BE2C (cell line): ENCODE results near the gene ATF4.
A peak's percentile ranks its signal among the peaks of the same experiment; 100 is the strongest.

ENCODE experiments used
- DNase-seq: peaks from one replicate; pipeline ENCODE4 v3.0.0-alpha.2; 2020
- H3K27me3 ChIP-seq: fragments of 250-450 bp; sonication (Bioruptor Pico); 2 replicates; pipeline ENCODE4 v1.5.1; 2020; ENCODE audit warnings: mild to moderate bottlenecking
- H3K36me3 ChIP-seq: fragments of 250-450 bp; sonication (Bioruptor Pico); 2 replicates; pipeline ENCODE4 v1.5.1; 2020; ENCODE audit warnings: mild to moderate bottlenecking
- H3K4me1 ChIP-seq: fragments of 250-450 bp; sonication (Bioruptor Pico); 2 replicates; pipeline ENCODE4 v1.5.1; 2020
- H3K4me3 ChIP-seq: 2 replicates; pipeline ENCODE4 v1.5.1; 2011; ENCODE audit warnings: low read depth, low read length
- H3K9me3 ChIP-seq: fragments of 250-450 bp; sonication (Bioruptor Pico); 2 replicates; pipeline ENCODE4 v1.5.1; 2020
- TF ChIP-seq, protein P1 (sequence below): IDR thresholded peaks from 2 replicates; pipeline ENCODE4 v1.5.1; 2012; ENCODE audit warnings: mild to moderate bottlenecking, low read depth, low read length

ATF4 gene

GRCh38 chr22:39498802-39499201, 21.6 kb upstream of the ATF4 start:
- TF ChIP-seq, protein P1, sequence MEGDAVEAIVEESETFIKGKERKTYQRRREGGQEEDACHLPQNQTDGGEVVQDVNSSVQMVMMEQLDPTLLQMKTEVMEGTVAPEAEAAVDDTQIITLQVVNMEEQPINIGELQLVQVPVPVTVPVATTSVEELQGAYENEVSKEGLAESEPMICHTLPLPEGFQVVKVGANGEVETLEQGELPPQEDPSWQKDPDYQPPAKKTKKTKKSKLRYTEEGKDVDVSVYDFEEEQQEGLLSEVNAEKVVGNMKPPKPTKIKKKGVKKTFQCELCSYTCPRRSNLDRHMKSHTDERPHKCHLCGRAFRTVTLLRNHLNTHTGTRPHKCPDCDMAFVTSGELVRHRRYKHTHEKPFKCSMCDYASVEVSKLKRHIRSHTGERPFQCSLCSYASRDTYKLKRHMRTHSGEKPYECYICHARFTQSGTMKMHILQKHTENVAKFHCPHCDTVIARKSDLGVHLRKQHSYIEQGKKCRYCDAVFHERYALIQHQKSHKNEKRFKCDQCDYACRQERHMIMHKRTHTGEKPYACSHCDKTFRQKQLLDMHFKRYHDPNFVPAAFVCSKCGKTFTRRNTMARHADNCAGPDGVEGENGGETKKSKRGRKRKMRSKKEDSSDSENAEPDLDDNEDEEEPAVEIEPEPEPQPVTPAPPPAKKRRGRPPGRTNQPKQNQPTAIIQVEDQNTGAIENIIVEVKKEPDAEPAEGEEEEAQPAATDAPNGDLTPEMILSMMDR, result no peak
- no peak for DNase-seq
- peaks cover 7% of the 10 kb centered on the region; the same call in 1 of the 2 replicates for H3K36me3 ChIP-seq
- H3K4me3 ChIP-seq, result no peak overlapping the region
- no peaks in the 10 kb centered on the region for H3K9me3 ChIP-seq
- peaks cover 26% of the 10 kb centered on the region for H3K4me1 ChIP-seq
- no peaks in the 10 kb centered on the region for H3K27me3 ChIP-seq

DNA sequence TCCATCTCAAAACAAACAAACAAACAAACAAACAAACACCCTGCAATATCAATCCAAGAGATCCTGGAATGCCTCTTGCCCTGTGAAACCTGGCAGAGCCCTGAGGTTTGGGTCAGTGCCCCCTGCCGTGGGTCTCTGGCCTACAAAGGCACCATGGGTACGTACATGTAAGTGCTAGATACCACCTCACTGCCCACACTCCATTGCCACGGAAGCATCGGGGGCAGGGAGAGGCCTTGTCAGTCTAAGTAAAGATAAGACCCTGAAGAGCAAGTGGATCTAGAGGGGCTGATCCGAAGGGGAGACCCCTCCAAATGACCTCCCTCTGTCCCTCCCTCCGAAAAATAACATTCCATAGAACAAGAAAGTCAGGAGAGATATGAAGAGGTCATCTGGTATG, 20.3 kb upstream of the ATF4 start:
- no peak for DNase-seq
- no peaks in the 10 kb centered on the region for H3K9me3 ChIP-seq
- H3K4me3 ChIP-seq, result no peak overlapping the region
- TF ChIP-seq, protein P1, result no peak
- no peaks in the 10 kb centered on the region for H3K27me3 ChIP-seq
- H3K4me1 ChIP-seq, result peaks cover 26% of the 10 kb centered on the region
- H3K36me3 ChIP-seq, result peaks cover 20% of the 10 kb centered on the region

- TF ChIP-seq, protein P1, result no peak
- Histone ChIP-seq H3K27me3 (no peaks in the 10 kb centered on the region), H3K36me3 (peaks cover 35% of the 10 kb centered on the region), H3K4me3 (peak overlapping the region; percentile 93), H3K4me1 (peaks cover 26% of the 10 kb centered on the region), H3K9me3 (no peaks in the 10 kb centered on the region)
- no peak for DNase-seq
These were observed 18.7 kb upstream of the ATF4 start for GRCh38 chr22:39501644-39502108.

DNA sequence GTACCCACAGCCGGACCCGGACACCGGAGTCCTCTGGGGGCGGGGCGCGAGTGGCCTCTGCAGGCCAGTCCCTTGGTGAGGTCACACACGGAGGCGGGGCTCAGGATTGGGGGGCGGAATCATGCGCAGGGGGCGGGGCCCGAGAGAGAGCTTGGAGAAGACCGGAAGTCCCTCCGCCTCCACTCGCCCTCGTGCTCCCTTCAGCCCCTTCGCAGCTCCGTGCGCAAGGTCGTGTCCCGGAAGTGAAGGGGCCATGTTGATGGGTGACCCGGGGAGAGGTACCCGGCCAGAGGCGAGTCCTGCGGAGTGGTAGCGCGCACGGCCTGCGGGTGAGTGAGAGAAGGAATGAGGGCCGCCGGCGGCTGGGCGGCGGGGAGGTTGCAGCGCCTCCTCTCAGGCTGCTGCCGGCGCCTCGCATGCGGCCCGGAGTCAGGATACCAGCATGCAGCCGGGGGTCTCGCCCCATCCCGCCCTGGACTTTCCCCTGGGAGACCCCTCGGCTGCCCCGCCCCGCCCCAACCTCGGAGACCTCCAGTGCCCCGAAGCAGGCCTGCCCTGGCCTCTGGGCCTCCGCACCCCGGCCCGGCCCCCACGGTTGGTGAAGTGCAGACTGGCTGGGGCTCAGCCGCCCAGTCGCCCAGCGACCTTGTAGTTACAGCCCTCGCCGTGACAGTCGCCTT, 18.1 kb upstream of the ATF4 start, which contains the start of gene MIEF1:
Gene MIEF1, plus strand, starts transcription at position 182 of the 680 bp plus-strand sequence. CDS start 9,005 bp downstream, outside the sequence.
- H3K9me3 ChIP-seq, result no peaks in the 10 kb centered on the region
- peaks cover 41% of the 10 kb centered on the region for H3K36me3 ChIP-seq
- H3K4me3 ChIP-seq, result peak within 1 kb of the TSS; percentile 93
- no peaks in the 10 kb centered on the region for H3K27me3 ChIP-seq
- TF ChIP-seq, protein P1, result no peak
- peaks cover 26% of the 10 kb centered on the region for H3K4me1 ChIP-seq
- DNase-seq, result peak; percentile 98

DNA sequence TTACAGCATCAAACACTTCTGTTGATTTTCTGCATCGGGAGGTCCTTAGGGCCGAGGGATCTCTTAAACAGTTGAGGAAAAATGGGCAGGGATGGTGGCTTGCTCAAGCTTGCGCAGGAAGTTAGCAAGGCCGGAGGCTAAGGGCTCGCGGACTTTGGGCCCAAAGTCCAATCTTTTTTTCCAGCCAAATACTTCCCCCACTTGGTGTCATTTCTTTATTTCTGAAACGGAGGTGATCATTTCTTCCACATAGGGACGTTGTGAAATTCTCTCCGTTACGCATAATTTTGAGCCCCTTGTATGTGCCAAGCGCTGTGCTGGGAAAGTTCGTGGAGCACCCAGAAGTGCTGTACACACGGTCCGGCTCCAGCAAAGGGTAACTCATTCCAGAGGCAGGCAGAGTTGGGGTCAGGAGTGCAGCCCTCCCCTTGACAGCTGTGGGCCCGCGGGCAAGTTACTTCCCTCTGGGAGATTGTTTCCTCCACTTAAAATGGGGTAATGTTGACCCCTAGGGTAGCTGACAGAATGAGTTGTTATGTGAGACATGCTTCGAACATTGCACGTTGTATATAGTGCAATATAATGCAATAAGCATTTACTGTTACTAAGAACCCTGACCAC, 17.5 kb upstream of the ATF4 start:
- H3K36me3 ChIP-seq, result peaks cover 43% of the 10 kb centered on the region
- no peak for DNase-seq
- H3K27me3 ChIP-seq, result no peaks in the 10 kb centered on the region
- TF ChIP-seq, protein P1, result no peak
- H3K9me3 ChIP-seq, result no peaks in the 10 kb centered on the region
- peak overlapping the region; percentile 93 for H3K4me3 ChIP-seq
- peaks cover 26% of the 10 kb centered on the region for H3K4me1 ChIP-seq

DNA sequence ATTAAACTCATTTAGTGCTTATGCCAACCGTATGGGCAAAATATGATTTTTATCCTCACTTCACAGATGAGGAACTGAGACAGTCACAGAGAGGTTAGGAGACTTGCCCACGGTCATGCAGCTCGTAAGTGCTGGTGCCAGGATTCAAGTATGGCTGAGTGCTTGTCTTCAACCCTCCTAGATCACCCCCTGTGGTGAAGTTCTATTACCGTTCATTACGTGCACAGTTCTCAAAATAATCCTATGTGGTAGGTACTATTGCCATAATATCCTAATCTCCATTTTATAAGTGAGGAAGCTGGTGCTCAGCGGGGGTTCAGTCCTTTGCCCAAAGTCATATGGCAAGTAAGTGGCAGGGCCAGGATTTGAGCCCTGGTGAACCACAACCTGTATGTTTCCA, 16.7 kb upstream of the ATF4 start:
- no peaks in the 10 kb centered on the region for H3K27me3 ChIP-seq
- H3K9me3 ChIP-seq, result no peaks in the 10 kb centered on the region
- DNase-seq, result no peak
- peak overlapping the region; percentile 93 for H3K4me3 ChIP-seq
- TF ChIP-seq, protein P1, result no peak
- peaks cover 21% of the 10 kb centered on the region for H3K4me1 ChIP-seq
- H3K36me3 ChIP-seq, result peaks cover 50% of the 10 kb centered on the region
